GM18870 (cell line): ENCODE measurements around the gene P3H4.
"Not testable (repeated sequence)": the region's sequence is repeated elsewhere in the genome, so short reads cannot be mapped to it uniquely, and the experiment has no call there.

Experiments
- ATAC-seq: cut with Tn5 transposase; IDR thresholded peaks from one replicate; pipeline ENCODE4 v1.9.1; 2021; ENCODE audit warnings: moderate library complexity; ENCODE audit not compliant: unreplicated experiment

P3H4 gene

GRCh38 chr17:41811549-41812380 is at the start of gene P3H4:
Gene P3H4, minus strand, starts transcription at chr17:41811949. Its CDS starts 34 bp downstream, at chr17:41811915.
- no peak for ATAC-seq

- ATAC-seq: no peak
Measured at GRCh38 chr17:41860254-41860931, 48.6 kb upstream of the P3H4 start.

- not testable (repeated sequence) for ATAC-seq
Measured at GRCh38 chr17:41851382-41851781, 39.6 kb upstream of the P3H4 start.

GRCh38 chr17:41849251-41849990 is 37.7 kb upstream of the P3H4 start:
- no peak for ATAC-seq

GRCh38 chr17:41848788-41849187 is 37.0 kb upstream of the P3H4 start:
- no peak for ATAC-seq

GRCh38 chr17:41844971-41845370 is 33.2 kb upstream of the P3H4 start:
- no peak for ATAC-seq

- ATAC-seq: not testable (repeated sequence)
Measured at GRCh38 chr17:41840781-41841180, 29.0 kb upstream of the P3H4 start.

- ATAC-seq: not testable (repeated sequence)
Measured at GRCh38 chr17:41839448-41839847, 27.7 kb upstream of the P3H4 start.

- no peak for ATAC-seq
Measured at GRCh38 chr17:41837761-41838538, 26.2 kb upstream of the P3H4 start, which contains the start of gene KLHL10. Gene KLHL10, plus strand, starts transcription at chr17:41837825. Its CDS starts 108 bp downstream, at chr17:41837933.

GRCh38 chr17:41836550-41837196 is 24.9 kb upstream of the P3H4 start:
- no peak for ATAC-seq

- ATAC-seq: no peak
Measured at GRCh38 chr17:41835800-41836549, 24.2 kb upstream of the P3H4 start, which contains the start of gene NT5C3B. Gene NT5C3B, minus strand, starts transcription at chr17:41836232. Its CDS starts 39 bp downstream, at chr17:41836193.

- no peak for ATAC-seq
Measured at GRCh38 chr17:41835214-41835799, 23.6 kb upstream of the P3H4 start.

GRCh38 chr17:41829961-41830360 is 18.2 kb upstream of the P3H4 start:
- not testable (repeated sequence) for ATAC-seq

- ATAC-seq: no peak
Measured at GRCh38 chr17:41825175-41825845, 13.6 kb upstream of the P3H4 start.

- ATAC-seq: no peak
Measured at GRCh38 chr17:41824086-41824485, 12.3 kb upstream of the P3H4 start.

- ATAC-seq: no peak
Measured at GRCh38 chr17:41823580-41823979, 11.8 kb upstream of the P3H4 start.

GRCh38 chr17:41823141-41823524 is 11.4 kb upstream of the P3H4 start:
- ATAC-seq: no peak
